NOMO-1 treated with DMSO at 0.1 percent for 48 hours (cell line): ENCODE data around the gene TET1.
"Not testable (repeated sequence)": the region's sequence is repeated elsewhere in the genome, so short reads cannot be mapped to it uniquely, and the experiment has no call there.

Experiments used
- DNase-seq: peaks from one replicate; lab custom pipeline; 2025; ENCODE audit not compliant: unreplicated experiment; lab: John Stamatoyannopoulos, UW

TET1 gene

DNA sequence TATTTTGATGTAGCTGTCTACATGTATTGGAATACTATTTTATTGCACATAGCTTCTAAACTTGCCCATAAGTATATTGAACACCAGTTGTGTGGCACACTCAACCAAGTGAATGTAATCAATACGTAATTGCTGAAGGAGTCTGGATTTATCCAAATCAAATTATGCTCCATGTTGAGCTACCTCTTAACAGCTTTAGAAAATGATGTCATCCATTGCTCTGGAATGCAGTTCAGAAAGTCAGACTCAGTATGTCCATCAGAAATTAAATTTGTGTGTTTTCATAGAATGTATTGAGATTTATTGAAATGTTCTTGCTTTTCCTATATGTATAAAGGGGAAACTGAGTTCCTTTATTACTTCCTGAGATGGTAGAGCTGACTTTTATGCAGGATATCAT, 135.9 kb downstream of the TET1 start:
- DNase-seq, result no peak

DNA sequence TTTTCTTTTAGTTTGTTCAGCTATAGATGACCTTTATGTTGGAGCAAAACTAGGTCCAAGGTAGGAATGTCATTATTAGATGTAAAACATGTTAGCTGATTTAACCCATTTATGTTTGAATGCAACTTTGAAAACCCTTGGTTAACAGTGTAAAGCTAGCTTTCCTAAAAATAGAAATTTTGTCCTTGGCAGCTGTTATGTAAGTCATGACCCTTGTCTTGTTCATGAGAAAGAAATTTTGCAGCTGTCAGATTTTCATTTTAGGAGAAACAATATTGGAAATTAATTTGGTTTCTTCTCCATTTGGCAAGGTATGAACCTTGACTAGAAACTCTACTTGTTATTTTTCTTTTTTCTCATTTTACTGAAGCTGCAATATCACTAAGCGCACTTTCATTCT, 137.0 kb downstream of the TET1 start:
- DNase-seq, result no peak

DNA sequence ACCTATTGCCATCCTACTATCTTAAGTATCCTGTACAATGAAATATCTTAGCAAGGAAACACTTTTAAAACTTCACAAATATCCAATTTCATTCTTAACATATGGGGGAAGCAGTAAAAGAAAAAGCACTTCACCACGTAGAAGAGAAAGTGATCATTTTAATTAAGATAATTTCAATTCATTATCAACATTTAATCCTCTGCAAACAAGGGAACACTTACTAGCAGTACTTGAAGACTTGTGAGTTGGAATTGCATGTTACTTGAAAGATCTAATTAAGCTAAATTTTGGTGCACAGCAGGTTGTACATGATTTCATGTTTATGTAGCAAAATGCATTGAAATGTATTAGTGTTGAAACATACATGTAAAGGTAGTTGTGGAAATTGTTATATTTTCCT, 140.1 kb downstream of the TET1 start:
- DNase-seq, result no peak

DNA sequence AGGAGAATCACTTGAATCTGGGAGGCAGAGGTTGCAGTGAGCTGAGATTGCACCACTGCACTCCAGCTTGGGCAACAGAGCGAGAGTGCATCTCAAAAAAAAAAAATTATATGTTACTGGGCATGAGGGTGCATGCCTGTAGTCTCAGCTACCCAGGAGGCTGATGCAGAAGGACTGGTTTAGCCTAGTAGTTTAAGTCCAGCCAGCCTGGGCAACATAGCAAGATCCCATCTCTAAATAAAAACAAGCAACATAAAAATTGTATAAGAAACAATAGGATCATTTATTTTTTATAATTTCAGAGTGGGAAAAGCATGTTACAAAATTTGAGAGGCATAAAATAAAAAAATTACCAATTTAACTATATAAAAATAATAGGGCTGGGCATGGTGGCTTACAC, 145.4 kb downstream of the TET1 start:
- DNase-seq, result no peak

DNA sequence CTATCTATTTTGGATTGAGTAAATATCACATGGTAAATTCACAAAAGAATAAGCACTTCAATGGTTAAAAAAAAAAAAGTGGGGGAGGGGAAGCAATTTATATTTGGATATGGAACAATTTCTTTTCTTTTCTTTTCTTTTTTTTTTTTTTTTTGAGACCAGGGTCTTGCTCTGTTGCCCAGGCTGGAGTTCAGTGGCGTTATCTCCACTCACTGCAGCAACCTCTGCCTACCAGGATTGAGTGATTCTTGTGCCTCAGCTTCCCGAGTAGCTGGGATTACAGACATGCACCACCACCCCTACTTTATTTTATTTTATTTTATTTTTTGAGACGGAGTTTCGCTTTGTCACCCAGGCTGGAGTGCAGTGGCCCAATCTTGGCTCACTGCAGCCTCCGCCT, 148.8 kb downstream of the TET1 start:
- DNase-seq, result not testable (repeated sequence)

DNA sequence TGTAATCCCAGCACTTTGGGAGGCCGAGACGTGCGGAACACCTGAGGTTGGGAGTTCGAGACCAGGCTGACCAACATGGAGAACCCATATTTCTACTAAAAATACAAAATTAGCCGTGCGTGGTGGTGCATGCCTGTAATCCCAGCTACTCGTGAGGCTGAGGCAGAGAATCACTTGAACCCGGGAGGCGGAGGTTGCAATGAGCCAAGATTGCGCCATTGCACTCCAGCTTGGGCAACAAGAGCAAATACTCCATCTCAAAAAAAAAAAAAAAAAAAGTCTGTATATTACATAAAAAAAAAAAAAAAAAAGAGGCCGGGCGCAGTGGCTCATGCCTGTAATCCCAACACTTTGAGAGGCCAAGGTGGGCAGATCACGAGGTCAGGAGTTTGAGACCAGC, 152.9 kb downstream of the TET1 start:
- DNase-seq, result not testable (repeated sequence)

DNA sequence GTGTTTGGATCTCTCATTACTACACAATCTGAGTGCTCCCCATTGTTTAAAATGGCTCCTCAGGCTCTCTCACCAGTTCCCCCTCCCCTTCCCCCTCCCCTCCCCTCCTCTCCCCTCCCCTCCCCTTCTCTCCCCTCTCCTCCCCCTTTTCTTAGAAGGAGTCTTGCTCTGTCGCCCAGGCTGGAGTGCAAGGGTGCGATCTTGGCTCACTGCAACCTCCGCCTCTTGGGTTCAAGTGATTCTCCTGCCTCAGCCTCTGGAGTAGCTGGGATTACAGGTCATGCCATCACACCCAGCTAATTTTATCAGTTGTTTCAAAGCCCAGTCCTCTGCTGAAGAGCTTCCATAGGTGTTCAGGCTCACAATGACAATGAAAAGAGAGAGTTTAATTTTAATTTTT, 157.3 kb downstream of the TET1 start:
- no peak for DNase-seq

DNA sequence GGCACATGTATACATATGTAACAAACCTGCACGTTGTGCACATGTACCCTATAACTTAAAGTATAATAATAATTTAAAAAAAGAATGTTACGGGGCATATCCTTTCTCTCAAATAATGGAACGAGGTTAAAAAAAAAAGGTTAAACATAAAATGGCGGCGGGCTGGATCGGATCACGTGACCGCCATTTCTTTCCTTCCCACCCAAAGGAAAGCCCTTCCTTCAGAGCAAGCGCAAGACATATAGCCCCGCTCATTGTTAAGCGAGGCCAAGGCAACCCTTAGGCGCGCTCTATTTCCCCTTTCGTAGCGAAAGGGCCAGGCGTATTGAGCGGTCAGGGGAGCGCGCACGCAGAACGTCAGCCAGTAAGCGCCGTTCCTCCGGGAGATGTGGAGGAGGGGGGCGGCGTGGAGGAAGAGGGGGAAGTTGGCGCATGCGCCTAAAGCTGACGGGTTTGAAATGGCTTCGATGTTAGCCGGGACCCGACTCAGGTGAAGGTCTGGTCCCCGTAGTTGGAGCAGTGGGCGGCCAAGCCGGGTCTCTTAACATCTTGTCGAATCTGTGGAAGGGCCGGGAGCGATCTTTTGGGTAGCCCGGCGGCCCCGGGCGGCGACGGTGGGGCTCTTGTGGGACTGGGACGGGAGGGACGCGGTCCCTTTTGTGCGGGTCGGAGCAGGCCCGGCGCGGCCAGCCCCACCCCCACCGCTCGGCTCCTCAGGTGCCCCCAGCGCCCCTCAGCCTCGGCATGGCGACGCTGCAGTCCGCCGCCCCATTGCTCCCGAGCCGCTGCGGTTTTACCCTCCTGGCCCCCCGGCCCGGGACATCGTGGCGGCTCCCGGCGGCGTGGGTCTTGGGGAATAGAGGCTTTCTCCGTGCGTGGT, 160.9 kb downstream of the TET1 start, which contains the start of gene CCAR1:
TSS of gene CCAR1 (plus strand) at position 447 of the 880 bp plus-strand sequence. CDS start 1,266 bp downstream, outside the sequence.
- peak; percentile 99 for DNase-seq

DNA sequence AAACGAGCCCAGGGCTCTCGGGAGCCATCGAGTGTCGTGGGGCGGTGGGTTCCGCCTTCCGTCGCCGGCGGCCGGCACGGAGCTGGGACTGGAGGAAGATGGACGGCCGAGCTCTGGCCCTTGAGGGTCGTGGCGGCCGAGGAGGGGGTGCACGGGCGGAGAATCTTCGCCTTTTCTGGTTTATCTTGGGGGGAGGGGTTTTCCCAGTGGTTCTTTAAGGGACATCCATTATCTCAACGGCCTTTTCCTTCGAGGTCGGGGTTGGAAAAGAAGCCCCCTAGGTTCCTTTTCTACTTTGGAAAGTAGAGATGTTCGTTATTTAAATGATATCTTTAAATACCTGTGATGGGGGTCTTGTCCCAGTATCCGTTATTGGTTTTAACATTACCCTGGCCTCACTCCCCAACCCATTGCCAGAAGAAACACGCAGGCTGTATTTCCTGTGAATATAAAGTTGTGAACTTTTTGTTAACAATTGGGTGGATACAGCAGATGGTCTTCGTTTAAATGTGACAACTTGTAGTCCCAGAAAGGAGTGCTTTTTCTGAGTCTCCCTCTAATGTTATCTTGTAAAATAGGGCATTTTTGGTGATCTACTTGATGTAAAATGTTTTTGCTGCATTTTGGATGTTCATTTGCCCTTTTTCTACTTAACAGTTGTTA, 161.7 kb downstream of the TET1 start:
- DNase-seq, result no peak

DNA sequence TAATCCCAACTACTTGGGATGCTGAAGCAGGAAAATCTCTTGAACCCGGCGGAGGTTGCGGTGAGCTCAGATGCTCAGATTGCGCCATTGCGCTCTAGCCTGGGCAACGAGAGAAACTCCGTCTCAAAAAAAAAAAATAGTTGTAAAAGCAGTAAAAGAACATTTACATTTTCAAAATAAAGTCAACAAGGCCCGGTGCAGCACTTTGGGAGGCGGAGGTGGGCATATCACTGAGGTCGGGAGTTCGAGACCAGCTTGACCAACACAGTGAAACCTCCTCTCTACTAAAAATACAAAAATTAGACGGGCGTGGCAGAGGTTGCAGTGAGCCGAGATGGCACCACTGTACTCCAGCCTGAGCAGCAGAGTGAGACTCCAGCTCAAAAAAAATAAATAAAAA, 164.9 kb downstream of the TET1 start:
- DNase-seq, result no peak

DNA sequence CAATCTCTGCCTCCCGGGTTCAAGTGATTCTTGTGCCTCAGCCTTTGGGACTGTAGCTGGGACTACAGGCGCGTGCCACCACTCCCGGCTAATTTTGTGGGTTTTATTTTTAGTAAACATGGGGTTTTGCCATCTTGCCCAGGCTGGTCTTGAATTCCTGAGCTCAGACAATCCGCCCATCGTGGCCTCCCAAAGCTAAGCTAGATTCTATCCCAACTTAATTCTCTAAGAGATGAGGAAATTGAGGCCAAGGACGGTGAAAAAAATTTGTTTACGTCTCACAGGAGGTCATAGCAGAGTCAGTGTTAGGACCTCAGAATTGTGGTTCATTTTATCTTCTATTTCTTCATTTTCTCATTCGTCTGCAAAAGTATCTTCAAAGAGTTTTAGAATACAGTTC, 167.0 kb downstream of the TET1 start:
- no peak for DNase-seq

DNA sequence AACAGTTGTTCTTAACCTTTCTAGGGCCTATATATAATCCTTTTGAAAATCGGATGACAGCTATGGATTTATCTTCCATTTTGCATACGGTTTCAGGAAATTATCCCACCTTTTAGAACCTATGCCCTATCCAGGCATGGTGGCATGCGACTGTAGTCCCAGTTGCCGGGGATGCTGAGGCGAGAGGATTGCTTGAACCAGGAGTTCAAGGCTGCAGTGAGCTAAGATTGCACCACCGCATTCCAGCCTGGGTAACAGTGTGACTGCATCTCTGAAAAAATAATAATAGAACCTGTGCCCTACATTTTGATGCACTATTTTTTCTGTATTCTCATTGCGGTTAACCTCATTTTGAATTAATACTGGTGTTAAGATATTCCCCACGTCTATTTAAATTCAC, 172.5 kb downstream of the TET1 start:
- DNase-seq, result no peak

DNA sequence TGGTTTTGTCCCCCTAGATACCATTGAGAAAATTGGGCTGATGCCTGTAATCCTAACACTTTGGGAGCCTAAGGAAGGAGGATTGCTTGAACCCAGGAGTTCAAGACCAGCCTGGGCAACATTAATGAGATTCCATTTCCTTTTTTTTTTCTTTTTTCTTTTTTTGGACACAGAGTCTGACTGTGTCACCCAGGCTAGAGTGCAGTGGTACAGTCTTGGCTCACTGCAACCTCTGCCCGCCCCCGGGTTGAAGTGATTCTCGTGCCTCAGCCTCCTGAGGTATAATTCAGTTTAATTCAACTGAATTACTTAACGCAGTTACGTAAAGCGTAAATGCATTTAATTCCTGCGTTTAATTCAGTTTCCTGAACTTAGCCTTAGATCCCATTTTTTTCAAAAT, 174.2 kb downstream of the TET1 start:
- no peak for DNase-seq

DNA sequence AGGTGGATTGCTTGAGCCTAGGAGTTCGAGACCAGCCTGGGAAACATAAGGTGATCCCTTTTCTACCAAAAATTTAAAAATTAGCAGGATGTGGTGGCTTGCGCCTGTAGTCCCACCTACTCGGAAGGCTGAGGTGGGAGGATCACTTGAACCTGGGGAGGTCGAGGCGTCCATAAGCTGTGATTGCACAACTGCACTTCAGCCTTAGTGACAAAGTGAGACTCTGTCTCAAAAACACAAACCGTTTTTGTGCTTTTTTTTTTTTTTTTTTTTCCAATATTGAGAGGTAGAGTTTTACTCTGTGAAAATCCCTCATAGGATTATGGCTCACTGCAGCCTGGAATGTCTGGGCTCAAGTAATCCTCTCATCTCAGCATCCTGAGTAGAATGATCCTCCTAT, 175.0 kb downstream of the TET1 start:
- no peak for DNase-seq

DNA sequence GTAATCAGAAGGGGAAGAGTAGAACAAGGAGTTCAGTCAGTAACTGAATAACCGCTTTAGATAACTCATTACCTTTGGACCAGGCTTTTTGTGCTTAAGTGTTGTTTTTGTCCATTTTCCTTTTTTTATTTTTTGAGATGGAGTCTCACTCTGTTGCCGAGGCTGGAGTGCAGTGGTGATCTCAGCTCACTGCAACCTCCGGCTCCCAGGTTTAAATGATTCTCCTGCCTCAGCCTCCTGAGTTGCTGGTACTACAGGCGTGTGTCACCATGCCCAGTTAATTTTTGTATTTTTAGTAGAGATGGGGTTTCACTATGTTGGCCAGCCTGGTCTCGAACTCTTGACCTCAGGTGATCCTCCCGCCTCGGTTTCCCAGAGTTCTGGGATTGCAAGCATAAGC, 175.6 kb downstream of the TET1 start:
- not testable (repeated sequence) for DNase-seq

DNA sequence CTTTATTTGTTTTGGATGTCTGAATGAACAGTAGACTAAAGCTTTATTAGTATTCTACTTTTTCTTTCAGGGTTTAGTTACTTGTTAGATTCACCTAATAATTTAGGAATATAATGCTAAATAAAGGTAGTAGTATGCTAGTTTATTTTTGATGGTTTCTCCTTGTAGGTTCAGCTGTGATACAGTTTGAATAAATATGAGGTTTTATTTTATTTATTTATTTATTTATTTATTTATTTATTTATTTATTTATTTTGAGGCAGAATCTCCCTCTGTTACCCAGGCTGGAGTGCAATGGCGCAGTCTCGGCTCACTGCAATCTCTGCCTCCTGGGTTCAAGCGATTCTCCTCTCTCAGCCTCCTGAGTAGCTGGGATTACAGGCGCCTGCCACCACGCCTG, 180.5 kb downstream of the TET1 start:
- not testable (repeated sequence) for DNase-seq

DNA sequence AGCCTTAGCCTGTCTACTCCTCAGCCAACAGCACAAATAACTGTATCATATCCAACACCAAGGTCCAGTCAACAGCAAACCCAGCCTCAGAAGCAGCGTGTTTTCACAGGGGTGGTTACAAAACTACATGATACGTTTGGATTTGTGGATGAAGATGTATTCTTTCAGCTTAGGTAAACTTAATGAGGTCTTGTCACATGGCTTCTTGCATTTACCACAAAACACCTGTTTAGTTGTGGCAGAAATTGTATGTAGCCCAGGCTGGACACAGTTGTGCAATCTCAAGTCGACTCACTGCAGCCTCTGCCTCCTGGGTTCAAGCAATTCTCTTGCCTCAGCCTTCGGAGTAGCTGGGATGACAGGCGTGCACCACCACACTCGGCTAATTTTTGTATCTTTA, 182.3 kb downstream of the TET1 start:
- DNase-seq, result no peak
